ENCODE results near the gene SETBP1. TPM values are rescaled to one million over a fixed set of nuclear protein-coding genes. Genes with fewer than 3 reads are reported as not detected.

SETBP1 gene
- total and polyA plus RNA-seq, 2 of the 8 experiments (the other 6 are each of a cell fraction or from before 2014, with no cell fraction given), result 2.0 to 6.5 TPM

DNA sequence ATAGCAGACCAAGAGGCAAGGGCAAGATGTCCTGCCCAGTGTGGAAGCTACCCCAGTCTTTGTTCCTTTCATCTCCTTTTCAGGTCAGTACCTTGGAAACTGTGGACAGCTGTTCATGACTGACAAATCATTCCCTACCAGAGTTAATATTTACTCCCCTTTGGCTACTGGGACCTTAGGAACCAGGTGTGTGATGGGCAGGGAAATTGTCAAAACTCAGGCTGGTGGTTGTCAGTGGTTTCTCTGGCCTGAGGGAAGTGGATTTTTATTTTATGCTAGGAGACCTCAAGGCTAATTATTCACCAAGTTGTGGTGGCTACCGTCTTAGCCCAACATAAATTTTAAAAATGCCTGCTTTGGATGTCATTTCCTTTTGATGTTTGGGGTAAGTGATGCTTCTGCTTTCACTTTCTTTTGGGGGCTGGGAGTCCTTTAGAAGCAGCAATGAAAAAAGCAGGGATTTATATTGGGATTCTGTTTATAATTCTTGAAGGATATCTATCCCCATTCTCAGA, 119.3 kb downstream of the SETBP1 start:
- no peak overlapping the region for H3K18ac ChIP-seq (ENCODE audit: extremely low read depth, low read length)
- no peak overlapping the region for H3K14ac ChIP-seq (ENCODE audit: insufficient read length)
- H4K5ac ChIP-seq (ENCODE audit: insufficient read length, low read depth, low read length), result no peak overlapping the region
- CTCF ChIA-PET (ENCODE audit: partially characterized antibody), result interaction anchor here (1.8 kb wide), 1 partner anchor 38 kb away, joined by 7 read pairs; no protein-coding TSS in a partner anchor
- no peak overlapping the region for H2AK5ac ChIP-seq (ENCODE audit: low read depth, low read length)
- no peak overlapping the region for H3K23ac ChIP-seq (ENCODE audit: insufficient read length)
- H3K27ac ChIP-seq (ENCODE audit: low read depth, low read length), result no peak overlapping the region
- H3K9me3 ChIP-seq (ENCODE audit: insufficient read depth in 2 of 2, low read depth in 1 of 2, low read length in 1 of 2), result no peaks in the 10 kb centered on the region
- no peak overlapping the region for H3K56ac ChIP-seq (replicated peaks; ENCODE audit: insufficient read length, low read depth, low read length)
- no peak overlapping the region for H3K4me2 ChIP-seq (ENCODE audit: insufficient read depth in 1 of 2, low read depth in 2 of 2, low read length in 2 of 2)
- no peak for FAIRE-seq
- peaks cover 0 to 3% (median 0%) of the 10 kb centered on the region in 4 experiments; a peak in 1 of 8 replicates for H3K36me3 ChIP-seq (ENCODE audit: control insufficient read depth in 2 of 4, insufficient read depth in 4 of 4, low read length in 3 of 4)
- H2BK5ac ChIP-seq (ENCODE audit: low read depth, low read length), result no peak overlapping the region
- no peaks in the 10 kb centered on the region for H3K27me3 ChIP-seq (replicated peaks in 1 of 4; ENCODE audit: control insufficient read depth in 3 of 4, extremely low read depth in 1 of 4, insufficient read depth in 3 of 4, low read length in 3 of 4)
- H4K91ac ChIP-seq (replicated peaks; ENCODE audit: insufficient read length, low read length), result no peak overlapping the region
- no peak overlapping the region for H2AFZ ChIP-seq (ENCODE audit: low read length)
- H2BK120ac ChIP-seq (replicated peaks; ENCODE audit: low read depth, low read length), result no peak overlapping the region
- H3K79me1 ChIP-seq (ENCODE audit: low read depth, low read length), result no peaks in the 10 kb centered on the region
- 96% methylated on average over 1 of the region's 1 CpG; no CpG with 5 or more reads in 1 of the 2 experiments for WGBS, 2 experiments (ENCODE audit: extremely low coverage in 1 of 2, insufficient coverage in 1 of 2, insufficient read length in 1 of 2, insufficient replicate concordance in 2 of 2, low coverage in 1 of 2, low lambda C conversion rate in 2 of 2, missing lambda C conversion rate in 1 of 2)
- H2BK15ac ChIP-seq (ENCODE audit: low read length), result no peak overlapping the region
- POLR2A ChIA-PET (ENCODE audit: partially characterized antibody), result no interaction called here
- H3K79me2 ChIP-seq (ENCODE audit: control insufficient read depth in 1 of 2, insufficient read depth in 2 of 2, low read length in 2 of 2), result no peaks in the 10 kb centered on the region
- H3K4me1 ChIP-seq (replicated peaks in 1 of 4; ENCODE audit: control insufficient read depth in 3 of 4, insufficient read depth in 4 of 4, low read length in 3 of 4), result peaks cover 0 to 10% (median 2%) of the 10 kb centered on the region in 4 experiments; a peak in 2 of 7 replicates
- no peak overlapping the region for H3K4ac ChIP-seq (replicated peaks; ENCODE audit: insufficient read length, low read depth, low read length)
- no peak overlapping the region for H3K4me3 ChIP-seq (ENCODE audit: extremely low read depth in 1 of 4, insufficient read depth in 2 of 4, low read depth in 3 of 4, low read length in 4 of 4)
- H4K8ac ChIP-seq (ENCODE audit: extremely low read depth, insufficient read depth, low read length), result no peak overlapping the region
- DNase-seq (ENCODE audit: low read depth in 1 of 2, low spot score in 2 of 2), result no peak
- TF ChIP-seq SUZ12 (IDR thresholded peaks at IDR 0.05; ENCODE audit: low read length) (no peak), MAFK (IDR thresholded peaks at IDR 0.05; ENCODE audit: low read depth, low read length) (no peak), TBP (IDR thresholded peaks at IDR 0.05; ENCODE audit: low read depth, low read length) (no peak), POU5F1 (IDR thresholded peaks at IDR 0.05; ENCODE audit: low read depth, low read length) (no peak), RXRA (IDR thresholded peaks at IDR 0.05; ENCODE audit: insufficient read depth, low read depth, low read length) (no peak), RFX5 (IDR thresholded peaks at IDR 0.05; ENCODE audit: borderline replicate concordance, low read depth, low read length) (no peak)
- no peaks in the 10 kb centered on the region for H3K23me2 ChIP-seq (ENCODE audit: low read depth, low read length)
- no peak overlapping the region for H3K9ac ChIP-seq (replicated peaks in 1 of 4; ENCODE audit: extremely low read depth in 1 of 4, low read depth in 3 of 4, low read length in 3 of 4)
- H4K20me1 ChIP-seq (replicated peaks in 1 of 2; ENCODE audit: control insufficient read depth in 1 of 2, insufficient read depth in 2 of 2, low read length in 2 of 2), result no peaks in the 10 kb centered on the region
- no peak overlapping the region for H2BK20ac ChIP-seq (ENCODE audit: low read length)
- no peak overlapping the region for H2BK12ac ChIP-seq (ENCODE audit: low read depth, low read length)

Data from H1 (cell line).